HEK293 (cell line): ENCODE data around the gene COA8.

Source experiments
- CTCF ChIP-seq: fragments of 450-650 bp; formaldehyde crosslinking; IDR thresholded peaks from 2 replicates; pipeline ENCODE4 v1.5.1; 2016; ENCODE audit warnings: missing biosample characterization, missing genetic modification characterization
- INSM2 ChIP-seq: fragments of 450-650 bp; formaldehyde crosslinking; IDR thresholded peaks from 2 replicates; pipeline ENCODE4 v1.5.1; 2016; ENCODE audit warnings: missing biosample characterization, missing genetic modification characterization
- KLF17 ChIP-seq: fragments of 450-650 bp; formaldehyde crosslinking; IDR thresholded peaks from 2 replicates; pipeline ENCODE4 v1.5.1; 2016; ENCODE audit warnings: missing biosample characterization, missing genetic modification characterization
- PATZ1 ChIP-seq: fragments of 450-650 bp; formaldehyde crosslinking; IDR thresholded peaks from 2 replicates; pipeline ENCODE4 v1.5.1; 2016; ENCODE audit warnings: missing biosample characterization, missing genetic modification characterization
- SP2 ChIP-seq: fragments of 450-650 bp; formaldehyde crosslinking; IDR thresholded peaks from 2 replicates; pipeline ENCODE4 v1.5.1; 2016; ENCODE audit warnings: missing biosample characterization, missing genetic modification characterization
- TCF7L2 ChIP-seq: IDR thresholded peaks from 2 replicates; pipeline ENCODE4 v1.6.1; 2011; ENCODE audit warnings: low read depth, mild to moderate bottlenecking, inconsistent platforms, low read length, moderate library complexity, borderline replicate concordance
- ZBTB49 ChIP-seq: fragments of 450-650 bp; formaldehyde crosslinking; IDR thresholded peaks from 2 replicates; pipeline ENCODE4 v1.5.1; 2016; ENCODE audit warnings: missing biosample characterization, missing genetic modification characterization, low read depth
- ZBTB8A ChIP-seq: fragments of 450-650 bp; formaldehyde crosslinking; IDR thresholded peaks from 2 replicates; pipeline ENCODE4 v1.5.1; 2016; ENCODE audit warnings: missing biosample characterization, missing genetic modification characterization
- ZFP41 ChIP-seq: fragments of 450-650 bp; formaldehyde crosslinking; IDR thresholded peaks from 2 replicates; pipeline ENCODE4 v1.5.1; 2016; ENCODE audit warnings: missing biosample characterization, missing genetic modification characterization, borderline replicate concordance
- ZNF394 ChIP-seq: fragments of 450-650 bp; formaldehyde crosslinking; IDR thresholded peaks from 2 replicates; pipeline ENCODE4 v1.5.1; 2016; ENCODE audit warnings: missing biosample characterization, missing genetic modification characterization, mild to moderate bottlenecking, moderate library complexity, borderline replicate concordance
- ZNF48 ChIP-seq: fragments of 450-650 bp; formaldehyde crosslinking; IDR thresholded peaks from 2 replicates; pipeline ENCODE4 v1.5.1; 2016; ENCODE audit warnings: missing biosample characterization, missing genetic modification characterization
- ZSCAN30 ChIP-seq: fragments of 450-650 bp; IDR thresholded peaks from 2 replicates; pipeline ENCODE4 v1.5.1; 2018; ENCODE audit warnings: missing biosample characterization, mild to moderate bottlenecking, missing genetic modification characterization, moderate library complexity

- no peak for TF ChIP-seq CTCF
- 0 out of 2 replicates have a peak, but pooled peaks have one; percentile 5 for TF ChIP-seq PATZ1
- no peak for TF ChIP-seq ZNF48 (tag by site-specific recombination)
- TF ChIP-seq ZFP41 (tag by site-specific recombination), result no peak
- no peak for TF ChIP-seq ZSCAN30 (tag by site-specific recombination)
- TF ChIP-seq TCF7L2, result no peak
- no peak for TF ChIP-seq ZBTB8A
- TF ChIP-seq SP2 (tag by site-specific recombination), result no peak
- TF ChIP-seq KLF17 (tag by site-specific recombination), result no peak
- no peak for TF ChIP-seq INSM2 (tag by site-specific recombination)
- no peak for TF ChIP-seq ZNF394 (tag by site-specific recombination)
- TF ChIP-seq ZBTB49 (tag by site-specific recombination), result no peak
Measured at GRCh38 chr14:103543140-103543539, 19.6 kb upstream of the COA8 start.
